ENCODE measurements around the gene LRRC26. TPM values are rescaled to one million over a fixed set of nuclear protein-coding genes. Genes with fewer than 3 reads are reported as not detected.

Gene LRRC26
- total RNA-seq, 1 experiment from 2014 or later, result not detected

- Mint-ChIP-seq H3K4me3 (ENCODE audit: unreplicated experiment) (no peak overlapping the region), H3K27me3 (ENCODE audit: insufficient read depth, unreplicated experiment) (no peaks in the 10 kb centered on the region), H3K27ac (ENCODE audit: low read depth, unreplicated experiment) (no peak overlapping the region), H3K4me1 (ENCODE audit: insufficient read depth, unreplicated experiment) (peaks cover 7% of the 10 kb centered on the region), H3K36me3 (ENCODE audit: insufficient read depth, unreplicated experiment) (peaks cover 21% of the 10 kb centered on the region), H3K9me3 (ENCODE audit: unreplicated experiment) (no peaks in the 10 kb centered on the region)
- intact Hi-C loops (cut with micrococcal nuclease), result no loop called here
- ChIA-PET CTCF (no interaction called here), POLR2A (interaction anchor here (1.0 kb wide), 1 partner anchor 17 kb away, joined by 3 read pairs; no protein-coding TSS in a partner anchor)
- DNase-seq (ENCODE audit: unreplicated experiment), result no peak
- BruUV-seq (replicated peaks), result no TSS peak
- TF ChIP-seq CTCF (IDR thresholded peaks at IDR 0.05; ENCODE audit: unreplicated experiment), result no peak
Observed at GRCh38 chr9:137183980-137184595, 14.2 kb upstream of the LRRC26 start.

- peaks cover 4% of the 10 kb centered on the region for H3K4me1 Mint-ChIP-seq (ENCODE audit: insufficient read depth, unreplicated experiment)
- POLR2A ChIA-PET, result interaction anchor here (1.0 kb wide), 1 partner anchor 18 kb away, joined by 3 read pairs; no protein-coding TSS in a partner anchor
- CTCF ChIA-PET, result interaction anchor here (0.6 kb wide), 1 partner anchor 92 kb away, joined by 4 read pairs; no protein-coding TSS in a partner anchor
- DNase-seq (ENCODE audit: unreplicated experiment), result no peak
- intact Hi-C loops (cut with micrococcal nuclease), result no loop called here
- H3K27ac Mint-ChIP-seq (ENCODE audit: low read depth, unreplicated experiment), result no peak overlapping the region
- no peak for TF ChIP-seq CTCF (IDR thresholded peaks at IDR 0.05; ENCODE audit: unreplicated experiment)
- H3K27me3 Mint-ChIP-seq (ENCODE audit: insufficient read depth, unreplicated experiment), result no peaks in the 10 kb centered on the region
- BruUV-seq (replicated peaks), result no TSS peak
- no peak overlapping the region for H3K4me3 Mint-ChIP-seq (ENCODE audit: unreplicated experiment)
- peaks cover 25% of the 10 kb centered on the region for H3K36me3 Mint-ChIP-seq (ENCODE audit: insufficient read depth, unreplicated experiment)
- H3K9me3 Mint-ChIP-seq (ENCODE audit: unreplicated experiment), result no peaks in the 10 kb centered on the region
Observed at GRCh38 chr9:137182836-137183235, 13.0 kb upstream of the LRRC26 start.

- intact Hi-C loops (cut with micrococcal nuclease), result no loop called here
- no peak for DNase-seq (ENCODE audit: unreplicated experiment)
- Mint-ChIP-seq H3K4me3 (ENCODE audit: unreplicated experiment) (no peak overlapping the region), H3K4me1 (ENCODE audit: insufficient read depth, unreplicated experiment) (peaks cover under 1% of the 10 kb centered on the region), H3K27ac (ENCODE audit: low read depth, unreplicated experiment) (no peak overlapping the region), H3K36me3 (ENCODE audit: insufficient read depth, unreplicated experiment) (peaks cover 25% of the 10 kb centered on the region), H3K9me3 (ENCODE audit: unreplicated experiment) (no peaks in the 10 kb centered on the region), H3K27me3 (ENCODE audit: insufficient read depth, unreplicated experiment) (no peaks in the 10 kb centered on the region)
- no TSS peak for BruUV-seq (replicated peaks)
- no peak for TF ChIP-seq CTCF (IDR thresholded peaks at IDR 0.05; ENCODE audit: unreplicated experiment)
- CTCF ChIA-PET, result interaction anchor here (0.6 kb wide), 1 partner anchor 64 kb away, joined by 3 read pairs; no protein-coding TSS in a partner anchor
- POLR2A ChIA-PET, result interaction anchor here (0.6 to 2.0 kb wide), 2 partner anchors 8 to 52 kb away, joined by 3 to 6 read pairs; no protein-coding TSS in a partner anchor
Observed at GRCh38 chr9:137181680-137182079, 11.8 kb upstream of the LRRC26 start.

- DNase-seq (ENCODE audit: unreplicated experiment), result no peak
- Mint-ChIP-seq H3K4me3 (ENCODE audit: unreplicated experiment) (no peak overlapping the region), H3K9me3 (ENCODE audit: unreplicated experiment) (no peaks in the 10 kb centered on the region), H3K27ac (ENCODE audit: low read depth, unreplicated experiment) (no peak overlapping the region), H3K27me3 (ENCODE audit: insufficient read depth, unreplicated experiment) (no peaks in the 10 kb centered on the region), H3K36me3 (ENCODE audit: insufficient read depth, unreplicated experiment) (peaks cover 25% of the 10 kb centered on the region), H3K4me1 (ENCODE audit: insufficient read depth, unreplicated experiment) (no peaks in the 10 kb centered on the region)
- ChIA-PET POLR2A (interaction anchor here (2.0 kb wide), 1 partner anchor 51 kb away, joined by 6 read pairs; no protein-coding TSS in a partner anchor), CTCF (no interaction called here)
- intact Hi-C loops (cut with micrococcal nuclease), result no loop called here
- TF ChIP-seq CTCF (IDR thresholded peaks at IDR 0.05; ENCODE audit: unreplicated experiment), result no peak
- no TSS peak for BruUV-seq (replicated peaks)
Observed at GRCh38 chr9:137180491-137180890, 10.6 kb upstream of the LRRC26 start.
